CD4-positive, CD25-positive, alpha-beta regulatory T cell (primary cell): ENCODE measurements around the gene LRRC75B. TPM values are rescaled to one million over a fixed set of nuclear protein-coding genes. Genes with fewer than 3 reads are reported as not detected.
"Not testable (repeated sequence)": the region's sequence is repeated elsewhere in the genome, so short reads cannot be mapped to it uniquely, and the experiment has no call there.

Experiments
- ATAC-seq, 2 donors: fragments of 150-1000 bp; cut with Tn5 transposase; one replicate each; pipeline ENCODE4 v1.10.0; 2021; ENCODE audit warnings: low read depth in 2 of 2, moderate number of reproducible peaks in 2 of 2, moderate library complexity in 1 of 2
- DNase-seq, 3 donors: peaks; one replicate each; pipeline versions ENCODE4 v3.0.0 to v3.0.0-alpha.2; 2012 to 2022; ENCODE audit warnings: mixed read lengths in 1 of 3
- H3K27ac ChIP-seq: one replicate; pipeline ENCODE4 v1.7.0; 2013; ENCODE audit warnings: mild to moderate bottlenecking, low read length; ENCODE audit not compliant: insufficient read depth, poor library complexity, severe bottlenecking
- H3K27me3 ChIP-seq: one replicate; pipeline ENCODE4 v1.7.0; 2013; ENCODE audit warnings: low read length; ENCODE audit not compliant: control insufficient read depth, insufficient read depth
- H3K36me3 ChIP-seq: one replicate; pipeline ENCODE4 v1.7.0; 2013; ENCODE audit warnings: mild to moderate bottlenecking, low read length, moderate library complexity; ENCODE audit not compliant: control insufficient read depth, insufficient read depth
- H3K4me1 ChIP-seq: 2 replicates; pipeline ENCODE4 v1.7.0; 2013; ENCODE audit warnings: mild to moderate bottlenecking, low read length; ENCODE audit not compliant: insufficient read depth, control insufficient read depth, poor library complexity, severe bottlenecking
- H3K4me3 ChIP-seq: one replicate; pipeline ENCODE4 v1.7.0; 2013; ENCODE audit warnings: low read depth, mild to moderate bottlenecking, low read length, moderate library complexity
- H3K9me3 ChIP-seq, 2 experiments: 1 replicate in 1 of 2; 2 replicates in 1 of 2; pipeline ENCODE4 v1.7.0; 2013; ENCODE audit warnings: low read length in 2 of 2, mild to moderate bottlenecking in 1 of 2, moderate library complexity in 1 of 2; ENCODE audit not compliant: control insufficient read depth in 2 of 2
- H3K27ac Mint-ChIP-seq, 3 donors: one replicate each; pipeline ENCODE4 v1.8.0; 2020 to 2022; ENCODE audit warnings: mild to moderate bottlenecking in 3 of 3, mixed read lengths in 3 of 3, moderate library complexity in 2 of 3
- H3K27me3 Mint-ChIP-seq: one replicate; pipeline ENCODE4 v1.8.0; 2022; ENCODE audit warnings: mild to moderate bottlenecking, mixed read lengths
- H3K36me3 Mint-ChIP-seq: one replicate; pipeline ENCODE4 v1.8.0; 2020; ENCODE audit warnings: mixed read lengths
- H3K4me1 Mint-ChIP-seq, 4 donors: one replicate each; pipeline ENCODE4 v1.8.0; 2020 to 2022; ENCODE audit warnings: mixed read lengths in 4 of 4, mild to moderate bottlenecking in 1 of 4
- H3K4me3 Mint-ChIP-seq, 4 donors: one replicate each; pipeline ENCODE4 v1.8.0; 2020 to 2022; ENCODE audit warnings: mild to moderate bottlenecking in 4 of 4, mixed read lengths in 4 of 4, moderate library complexity in 3 of 4
- H3K9me3 Mint-ChIP-seq, 7 donors: one replicate each; pipeline ENCODE4 v1.8.0; 2020 to 2022; ENCODE audit warnings: mixed read lengths in 7 of 7, mild to moderate bottlenecking in 3 of 7, moderate library complexity in 2 of 7
- polyA plus RNA-seq, 4 donors: library from polyadenylated mRNA; unstranded; fragments of 300-500 nt; fragmentation: Illumina TruSeq; gene quantifications; one replicate each; pipeline ENCODE4 v1.2.3, GENCODE V29; 2021
- total RNA-seq: library from RNA; stranded (reverse); gene quantifications from one replicate; pipeline ENCODE4 v1.2.3, GENCODE V29; 2022

Gene LRRC75B
- total and polyA plus RNA-seq, 5 donors from 2014 or later, result 0.29 TPM; not detected in 4

- not testable (repeated sequence) for H3K4me1 ChIP-seq, H3K27me3 Mint-ChIP-seq, H3K36me3 Mint-ChIP-seq, H3K36me3 ChIP-seq, H3K9me3 Mint-ChIP-seq, H3K27me3 ChIP-seq, H3K9me3 ChIP-seq
- DNase-seq (peak; percentile 32 to 85 (median 41)), ATAC-seq (peak; percentile 81 to 83)
- Mint-ChIP-seq H3K4me3 (peak overlapping the region; percentile 81 to 99 (median 90)), H3K27ac (peak overlapping the region; percentile 91 to 98 (median 96)), H3K4me1 (peaks cover 4 to 34% (median 13%) of the 10 kb centered on the region in 4 donors)
- Histone ChIP-seq H3K27ac (peak overlapping the region; percentile 72), H3K4me3 (peak overlapping the region; percentile 13)
These were observed 14.6 kb upstream of the LRRC75B start for GRCh38 chr22:24607429-24607983.

- not testable (repeated sequence) for H3K27me3 ChIP-seq, H3K27me3 Mint-ChIP-seq, H3K4me3 ChIP-seq, ATAC-seq, H3K9me3 ChIP-seq, H3K9me3 Mint-ChIP-seq, DNase-seq, H3K27ac ChIP-seq, H3K36me3 ChIP-seq, H3K36me3 Mint-ChIP-seq
- H3K4me3 Mint-ChIP-seq, result peak overlapping the region in 2 of 4 donors; percentile 22 to 47
- peaks cover 12% of the 10 kb centered on the region for H3K4me1 ChIP-seq
- peak overlapping the region in 2 of 3 donors; percentile 20 to 25 for H3K27ac Mint-ChIP-seq
- peaks cover 4 to 39% (median 13%) of the 10 kb centered on the region in 4 donors for H3K4me1 Mint-ChIP-seq
These were observed 13.5 kb upstream of the LRRC75B start for GRCh38 chr22:24606340-24606739.

- H3K27ac Mint-ChIP-seq, result peak overlapping the region; percentile 52 to 85 (median 65)
- H3K4me1 Mint-ChIP-seq, result peaks cover 4 to 44% (median 15%) of the 10 kb centered on the region in 4 donors
- not testable (repeated sequence) for H3K36me3 Mint-ChIP-seq
These were observed 11.1 kb upstream of the LRRC75B start for GRCh38 chr22:24603770-24604629.

GRCh38 chr22:24602847-24603769, 10.2 kb upstream of the LRRC75B start, which contains the start of gene GGT1:
Gene GGT1 (plus strand): TSS chr22:24603193. CDS start chr22:24611082, 7,889 bp downstream.
- peaks cover 14% of the 10 kb centered on the region for H3K4me1 ChIP-seq
- ATAC-seq, H3K27me3 Mint-ChIP-seq, H3K9me3 ChIP-seq, H3K27me3 ChIP-seq, H3K9me3 Mint-ChIP-seq, H3K4me3 ChIP-seq, H3K36me3 Mint-ChIP-seq, H3K36me3 ChIP-seq, H3K27ac ChIP-seq, DNase-seq: not testable (repeated sequence)
- Mint-ChIP-seq H3K27ac (peak within 1 kb of the TSS; percentile 65 to 85 (median 83)), H3K4me1 (peaks cover 4 to 37% (median 16%) of the 10 kb centered on the region in 4 donors), H3K4me3 (peak within 1 kb of the TSS in 3 of 4 donors; percentile 59 to 81 (median 63))

More at GRCh38 chr22:24603770-24604629, 11.1 kb upstream of the LRRC75B start:
- peak; percentile 21 for ATAC-seq
- H3K4me3 Mint-ChIP-seq, result peak overlapping the region in 3 of 4 donors; percentile 22 to 81 (median 59)
- H3K4me1 ChIP-seq, result peaks cover 14% of the 10 kb centered on the region
- not testable (repeated sequence) for H3K27me3 Mint-ChIP-seq, H3K36me3 ChIP-seq, H3K27me3 ChIP-seq, H3K9me3 Mint-ChIP-seq, H3K27ac ChIP-seq, H3K4me3 ChIP-seq, H3K9me3 ChIP-seq
- peak in 1 of 3 donors; percentile 30 for DNase-seq

GRCh38 chr22:24602105-24602749, 9.4 kb upstream of the LRRC75B start:
- H3K4me1 ChIP-seq, ATAC-seq, H3K36me3 Mint-ChIP-seq, H3K4me3 ChIP-seq, DNase-seq, H3K27ac ChIP-seq, H3K27me3 ChIP-seq, H3K9me3 Mint-ChIP-seq, H3K9me3 ChIP-seq, H3K27me3 Mint-ChIP-seq, H3K4me3 Mint-ChIP-seq, H3K36me3 ChIP-seq, H3K27ac Mint-ChIP-seq: not testable (repeated sequence)
- peaks cover 4 to 31% (median 13%) of the 10 kb centered on the region in 4 donors for H3K4me1 Mint-ChIP-seq

DNA sequence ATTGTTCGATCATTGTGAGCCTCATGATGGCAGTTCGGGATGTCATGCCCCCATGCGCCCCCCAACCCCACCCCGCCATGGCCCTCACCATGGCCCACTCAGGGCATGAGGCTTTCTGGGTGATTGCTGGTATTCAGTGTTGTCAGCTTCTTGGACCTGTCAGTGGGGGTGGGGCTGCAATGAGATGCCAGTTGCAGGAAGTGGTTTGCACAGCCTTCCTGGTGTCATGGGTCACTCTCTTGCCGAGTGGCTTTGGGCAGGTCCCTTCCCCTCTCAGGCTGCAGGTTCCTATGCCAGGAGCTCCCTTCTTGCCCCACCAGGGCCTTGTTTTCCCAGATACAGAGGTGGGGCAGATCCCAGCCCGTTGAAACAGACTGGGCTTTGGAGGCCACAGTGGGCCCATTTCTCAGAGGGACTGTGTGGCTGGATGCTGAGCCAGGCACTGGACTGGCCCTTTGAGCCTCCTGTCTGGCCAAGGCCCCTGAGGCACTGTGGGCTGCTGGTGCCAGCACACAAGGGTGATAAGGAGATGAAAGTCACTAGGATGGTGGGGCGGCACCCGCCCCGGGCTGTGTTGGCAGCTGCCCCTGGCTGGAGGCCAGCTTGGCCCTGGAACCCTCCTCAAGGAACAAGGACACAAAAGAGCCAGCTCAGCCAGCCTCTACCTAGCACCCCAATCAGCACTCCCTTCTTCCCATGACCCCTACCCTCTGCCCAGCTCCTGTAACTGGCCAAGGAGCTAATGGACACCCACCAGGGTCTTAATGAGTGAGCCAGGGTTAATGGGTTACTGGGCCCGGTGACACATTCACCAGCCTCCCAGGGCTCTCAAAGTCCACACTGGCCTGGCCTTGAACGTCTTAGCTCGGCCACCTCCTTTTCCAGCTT, 8.6 kb upstream of the LRRC75B start:
- no peak overlapping the region for H3K27ac ChIP-seq
- H3K27ac Mint-ChIP-seq, result no peak overlapping the region
- no peaks in the 10 kb centered on the region for H3K9me3 Mint-ChIP-seq
- no peaks in the 10 kb centered on the region for H3K27me3 ChIP-seq
- H3K9me3 ChIP-seq, result no peaks in the 10 kb centered on the region
- H3K36me3 Mint-ChIP-seq, result no peaks in the 10 kb centered on the region
- ATAC-seq (no peak), DNase-seq (peak in 1 of 3 donors; percentile 65)
- no peak overlapping the region for H3K4me3 ChIP-seq
- no peaks in the 10 kb centered on the region for H3K36me3 ChIP-seq
- no peaks in the 10 kb centered on the region for H3K27me3 Mint-ChIP-seq
- H3K4me1 Mint-ChIP-seq, result peaks cover 4 to 31% (median 13%) of the 10 kb centered on the region in 4 donors
- H3K4me1 ChIP-seq, result peaks cover 7% of the 10 kb centered on the region
- no peak overlapping the region for H3K4me3 Mint-ChIP-seq
